HEK293 (cell line): Measurements from ENCODE around the gene PFDN6.

ENCODE experiments used
- CTCF ChIA-PET: fragments of 350-600 bp; formaldehyde crosslinking; extraction: SDS; loops from one replicate; lab custom pipeline; 2021; ENCODE audit warnings: antibody characterized with exemption; lab: Yijun Ruan, JAX
- POLR2A ChIA-PET: fragments of 300-600 bp; formaldehyde crosslinking; extraction: SDS; loops from one replicate; lab custom pipeline; 2020; ENCODE audit warnings: antibody characterized with exemption, inconsistent platforms; lab: Yijun Ruan, JAX
- H3K27ac ChIP-seq: fragments of 200-500 bp; sonication (Bioruptor generic); 2 replicates; pipeline ENCODE4 v1.5.1; 2014; ENCODE audit warnings: low read depth, low read length, control low read depth, inconsistent platforms; ENCODE audit errors: extremely low read depth
- H3K36me3 ChIP-seq, 2 experiments: fragments of 200-500 bp in 1 of 2; sonication (Bioruptor generic) in 1 of 2; 1 replicate in 1 of 2; 2 replicates in 1 of 2; pipeline ENCODE4 v1.5.1; 2014 to 2017; ENCODE audit warnings: inconsistent platforms in 2 of 2, low read length in 2 of 2; ENCODE audit not compliant: control insufficient read depth in 2 of 2, insufficient read depth in 1 of 2
- H3K4me1 ChIP-seq: fragments of 200-500 bp; sonication (Bioruptor generic); 2 replicates; pipeline ENCODE4 v1.5.1; 2014; ENCODE audit warnings: mild to moderate bottlenecking, low read length, inconsistent platforms; ENCODE audit not compliant: control insufficient read depth, insufficient read depth
- H3K4me3 ChIP-seq: 2 replicates; pipeline ENCODE4 v1.5.1; 2011; ENCODE audit warnings: low read depth, mild to moderate bottlenecking, control low read depth, low read length, moderate library complexity
- H3K9me3 ChIP-seq: fragments of 200-500 bp; sonication (Bioruptor generic); 2 replicates; pipeline ENCODE4 v1.5.1; 2014; ENCODE audit warnings: low read depth, low read length, inconsistent platforms; ENCODE audit not compliant: control insufficient read depth, insufficient read depth
- BCL11A ChIP-seq: fragments of 450-650 bp; formaldehyde crosslinking; IDR thresholded peaks from 2 replicates; pipeline ENCODE4 v1.5.1; 2016; ENCODE audit warnings: low read depth, missing biosample characterization, missing genetic modification characterization
- EGR2 ChIP-seq: fragments of 450-650 bp; formaldehyde crosslinking; IDR thresholded peaks from 2 replicates; pipeline ENCODE4 v1.5.1; 2016; ENCODE audit warnings: low read depth, missing biosample characterization, missing genetic modification characterization
- FEZF1 ChIP-seq: fragments of 450-650 bp; formaldehyde crosslinking; IDR thresholded peaks from 2 replicates; pipeline ENCODE4 v1.5.1; 2016; ENCODE audit warnings: missing biosample characterization, missing genetic modification characterization
- GLI4 ChIP-seq: fragments of 450-650 bp; formaldehyde crosslinking; IDR thresholded peaks from 2 replicates; pipeline ENCODE4 v1.5.1; 2016; ENCODE audit warnings: missing biosample characterization, missing genetic modification characterization
- HOXD13 ChIP-seq: sonication (generic); formaldehyde crosslinking; IDR thresholded peaks from 2 replicates; pipeline ENCODE4 v1.8.0; 2022; ENCODE audit warnings: missing genetic modification reagents, borderline replicate concordance
- KLF7 ChIP-seq: fragments of 450-650 bp; formaldehyde crosslinking; IDR thresholded peaks from 2 replicates; pipeline ENCODE4 v1.5.1; 2016; ENCODE audit warnings: missing biosample characterization, missing genetic modification characterization, borderline replicate concordance
- KLF8 ChIP-seq: fragments of 450-650 bp; formaldehyde crosslinking; IDR thresholded peaks from 2 replicates; pipeline ENCODE4 v1.5.1; 2016; ENCODE audit warnings: missing biosample characterization, missing genetic modification characterization
- SCRT2 ChIP-seq: fragments of 450-650 bp; formaldehyde crosslinking; IDR thresholded peaks from 2 replicates; pipeline ENCODE4 v1.5.1; 2016; ENCODE audit warnings: missing biosample characterization, missing genetic modification characterization
- SP3 ChIP-seq: fragments of 450-650 bp; formaldehyde crosslinking; IDR thresholded peaks from 2 replicates; pipeline ENCODE4 v1.5.1; 2016; ENCODE audit warnings: missing biosample characterization, missing genetic modification characterization
- WT1 ChIP-seq: fragments of 450-650 bp; formaldehyde crosslinking; IDR thresholded peaks from 2 replicates; pipeline ENCODE4 v1.5.1; 2016; ENCODE audit warnings: missing biosample characterization, missing genetic modification characterization
- ZBTB17 ChIP-seq: fragments of 450-650 bp; formaldehyde crosslinking; IDR thresholded peaks from 2 replicates; pipeline ENCODE4 v1.5.1; 2016; ENCODE audit warnings: missing biosample characterization, missing genetic modification characterization
- ZBTB8A ChIP-seq: fragments of 450-650 bp; formaldehyde crosslinking; IDR thresholded peaks from 2 replicates; pipeline ENCODE4 v1.5.1; 2016; ENCODE audit warnings: missing biosample characterization, missing genetic modification characterization
- ZNF10 ChIP-seq: fragments of 450-650 bp; formaldehyde crosslinking; IDR thresholded peaks from 2 replicates; pipeline ENCODE4 v1.5.1; 2017; ENCODE audit warnings: missing biosample characterization, missing genetic modification characterization
- ZNF121 ChIP-seq: fragments of 450-650 bp; formaldehyde crosslinking; IDR thresholded peaks from 2 replicates; pipeline ENCODE4 v1.5.1; 2016; ENCODE audit warnings: missing biosample characterization, missing genetic modification characterization
- ZNF146 ChIP-seq: fragments of 450-650 bp; formaldehyde crosslinking; IDR thresholded peaks from 2 replicates; pipeline ENCODE4 v1.5.1; 2016; ENCODE audit warnings: missing biosample characterization, missing genetic modification characterization
- ZNF2 ChIP-seq: fragments of 450-650 bp; formaldehyde crosslinking; IDR thresholded peaks from 2 replicates; pipeline ENCODE4 v1.5.1; 2016; ENCODE audit warnings: missing biosample characterization, missing genetic modification characterization
- ZNF202 ChIP-seq: fragments of 450-650 bp; formaldehyde crosslinking; IDR thresholded peaks from 2 replicates; pipeline ENCODE4 v1.5.1; 2016; ENCODE audit warnings: missing biosample characterization, missing genetic modification characterization, borderline replicate concordance
- ZNF248 ChIP-seq: fragments of 450-650 bp; formaldehyde crosslinking; IDR thresholded peaks from 2 replicates; pipeline ENCODE4 v1.5.1; 2017; ENCODE audit warnings: missing biosample characterization, missing genetic modification characterization
- ZNF311 ChIP-seq: fragments of 450-650 bp; formaldehyde crosslinking; IDR thresholded peaks from 2 replicates; pipeline ENCODE4 v1.5.1; 2017; ENCODE audit warnings: missing biosample characterization, missing genetic modification characterization, borderline replicate concordance
- ZNF341 ChIP-seq: fragments of 450-650 bp; formaldehyde crosslinking; IDR thresholded peaks from 2 replicates; pipeline ENCODE4; 2016; ENCODE audit warnings: low read depth, missing biosample characterization, missing genetic modification characterization
- ZNF354C ChIP-seq: fragments of 450-650 bp; formaldehyde crosslinking; IDR thresholded peaks from 2 replicates; pipeline ENCODE4 v1.5.1; 2016; ENCODE audit warnings: missing biosample characterization, missing genetic modification characterization, low read depth, borderline replicate concordance
- ZNF76 ChIP-seq: fragments of 450-650 bp; formaldehyde crosslinking; IDR thresholded peaks from 2 replicates; pipeline ENCODE4; 2016; ENCODE audit warnings: low read depth, missing biosample characterization, missing genetic modification characterization, borderline replicate concordance
- ZSCAN23 ChIP-seq: fragments of 450-650 bp; formaldehyde crosslinking; IDR thresholded peaks from 2 replicates; pipeline ENCODE4 v1.5.1; 2016; ENCODE audit warnings: missing biosample characterization, missing genetic modification characterization
- ZXDB ChIP-seq: fragments of 450-650 bp; formaldehyde crosslinking; IDR thresholded peaks from 2 replicates; pipeline ENCODE4 v1.5.1; 2016; ENCODE audit warnings: missing biosample characterization, missing genetic modification characterization
- TF ChIP-seq, protein P1 (sequence below): fragments of 450-650 bp; formaldehyde crosslinking; IDR thresholded peaks from 2 replicates; pipeline ENCODE4; 2016; ENCODE audit warnings: missing biosample characterization, missing genetic modification characterization
- TF ChIP-seq, protein P2 (sequence below): sonication (generic); formaldehyde crosslinking; IDR thresholded peaks from 2 replicates; pipeline ENCODE4 v1.8.1; 2022; ENCODE audit warnings: mild to moderate bottlenecking, moderate library complexity, missing genetic modification reagents
- TF ChIP-seq, protein P3 (sequence below): fragments of 450-650 bp; formaldehyde crosslinking; IDR thresholded peaks from 2 replicates; pipeline ENCODE4 v1.5.1; 2016; ENCODE audit warnings: missing biosample characterization, missing genetic modification characterization
- TF ChIP-seq, protein P4 (sequence below): fragments of 450-650 bp; formaldehyde crosslinking; IDR thresholded peaks from 2 replicates; pipeline ENCODE4 v1.5.1; 2017; ENCODE audit warnings: missing biosample characterization, missing genetic modification characterization

PFDN6 gene

DNA sequence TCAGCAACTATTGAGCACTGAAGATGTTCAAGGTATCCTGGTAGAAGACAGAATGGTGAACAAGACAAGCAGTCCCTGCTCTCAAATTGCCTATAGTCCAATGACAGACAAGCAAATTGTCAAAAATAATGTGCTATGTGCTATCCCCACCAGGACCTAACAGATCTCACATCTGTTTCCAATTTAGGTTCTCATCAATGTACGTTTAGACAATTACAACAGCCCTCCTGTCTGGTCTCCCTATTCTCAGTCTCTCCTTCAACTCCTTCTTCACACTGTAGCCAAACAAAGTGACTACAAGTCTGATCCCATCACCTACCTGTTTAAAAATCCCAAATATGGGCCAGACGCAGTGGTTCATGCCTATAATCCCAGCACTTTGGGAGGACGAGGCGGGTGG lies 17.0 kb downstream of the PFDN6 start:
- Histone ChIP-seq H3K27ac (no peak overlapping the region), H3K36me3 (peaks cover 4 to 11% of the 10 kb centered on the region in 2 experiments; a peak in 2 of 3 replicates), H3K9me3 (no peaks in the 10 kb centered on the region), H3K4me3 (no peak overlapping the region), H3K4me1 (no peaks in the 10 kb centered on the region)
- ChIA-PET CTCF (no interaction called here), POLR2A (no interaction called here)
- TF ChIP-seq ZSCAN23 (tag by site-specific recombination) = no peak
- TF ChIP-seq ZBTB8A = no peak
- TF ChIP-seq BCL11A = no peak
- no peak for TF ChIP-seq ZNF146 (tag by site-specific recombination)

DNA sequence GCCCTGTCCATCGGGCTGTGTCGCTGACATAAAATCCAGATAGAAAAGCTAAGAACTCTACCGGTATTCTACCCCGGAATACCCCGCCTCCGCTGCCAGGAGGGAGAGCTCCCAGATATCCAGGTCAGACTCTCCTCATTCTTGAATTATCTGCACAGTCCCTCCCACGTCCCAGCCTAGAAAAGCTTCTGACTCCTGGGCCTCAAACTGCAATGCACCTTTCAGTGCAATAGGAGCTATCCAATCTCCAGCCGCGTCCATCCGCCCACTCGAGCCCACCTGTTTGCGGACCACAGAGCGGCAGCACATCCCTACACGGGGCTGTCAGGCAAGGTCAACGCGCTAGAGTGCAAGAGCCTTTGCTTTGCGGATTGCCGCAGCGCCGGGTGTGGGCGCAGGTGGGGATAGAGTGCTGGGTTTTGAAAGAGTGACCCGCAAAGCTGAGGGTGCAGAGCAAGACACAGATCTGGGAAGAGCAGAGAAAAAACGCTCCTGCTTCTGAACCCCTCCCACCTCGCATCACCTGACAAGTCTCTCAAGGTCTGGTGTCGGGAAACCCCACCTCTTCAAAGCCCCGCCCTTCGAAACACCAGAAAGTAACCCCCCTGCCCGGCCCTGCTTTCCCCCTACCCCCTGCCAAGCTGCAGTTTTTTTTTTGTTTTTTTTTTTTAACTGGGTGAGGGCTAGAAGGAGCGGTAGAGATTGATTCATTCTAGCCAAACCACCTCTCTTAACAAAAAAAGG lies 23.1 kb downstream of the PFDN6 start:
- peaks cover 5% of the 10 kb centered on the region for H3K4me1 ChIP-seq
- peak overlapping the region; percentile 79 for H3K27ac ChIP-seq
- ChIA-PET POLR2A (interaction anchor here (0.5 to 5.0 kb wide), 17 partner anchors 9 to 341 kb away, joined by 3 to 50 read pairs (median 7); partner anchors contain the start of genes B3GALT4, PFDN6, RGL2 and RPS18), CTCF (interaction anchor here (0.6 to 7.0 kb wide), 16 partner anchors 11 to 1238 kb away, joined by 3 to 53 read pairs (median 5); partner anchors contain the start of genes B3GALT4 and RGL2)
- H3K36me3 ChIP-seq = peaks cover 0 to 10% of the 10 kb centered on the region in 2 experiments; a peak in 2 of 3 replicates
- no peaks in the 10 kb centered on the region for H3K9me3 ChIP-seq
- H3K4me3 ChIP-seq = peak overlapping the region; percentile 61
- TF ChIP-seq, protein P1, sequence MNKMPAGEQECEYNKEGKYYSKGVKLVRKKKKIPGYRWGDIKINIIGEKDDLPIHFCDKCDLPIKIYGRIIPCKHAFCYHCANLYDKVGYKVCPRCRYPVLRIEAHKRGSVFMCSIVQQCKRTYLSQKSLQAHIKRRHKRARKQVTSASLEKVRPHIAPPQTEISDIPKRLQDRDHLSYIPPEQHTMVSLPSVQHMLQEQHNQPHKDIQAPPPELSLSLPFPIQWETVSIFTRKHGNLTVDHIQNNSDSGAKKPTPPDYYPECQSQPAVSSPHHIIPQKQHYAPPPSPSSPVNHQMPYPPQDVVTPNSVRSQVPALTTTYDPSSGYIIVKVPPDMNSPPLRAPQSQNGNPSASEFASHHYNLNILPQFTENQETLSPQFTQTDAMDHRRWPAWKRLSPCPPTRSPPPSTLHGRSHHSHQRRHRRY = no peak
- TF ChIP-seq SCRT2 (tag by site-specific recombination) (peak; percentile 98), KLF8 (tag by site-specific recombination) (peak; percentile 62; the same call in 1 of the 2 replicates), ZNF341 (tag by site-specific recombination) (peak; percentile 87), ZXDB (peak; percentile 92), ZNF248 (tag by site-specific recombination) (no peak), ZNF202 (tag by site-specific recombination) (no peak), ZBTB17 (tag by site-specific recombination) (peak; percentile 94), KLF7 (tag by site-specific recombination) (no peak), ZNF354C (tag by site-specific recombination) (no peak), SP3 (tag by site-specific recombination) (peak; percentile 54; the same call in 1 of the 2 replicates), ZNF10 (tag by site-specific recombination) (no peak), WT1 (tag by site-specific recombination) (no peak), ZNF2 (tag by site-specific recombination) (no peak), FEZF1 (tag by site-specific recombination) (no peak), EGR2 (tag by site-specific recombination) (peak; percentile 86), ZNF121 (tag by site-specific recombination) (no peak), ZNF311 (tag by site-specific recombination) (no peak), HOXD13 (no peak), GLI4 (tag by site-specific recombination) (no peak), ZNF76 (tag by site-specific recombination) (no peak)
- TF ChIP-seq, protein P2, sequence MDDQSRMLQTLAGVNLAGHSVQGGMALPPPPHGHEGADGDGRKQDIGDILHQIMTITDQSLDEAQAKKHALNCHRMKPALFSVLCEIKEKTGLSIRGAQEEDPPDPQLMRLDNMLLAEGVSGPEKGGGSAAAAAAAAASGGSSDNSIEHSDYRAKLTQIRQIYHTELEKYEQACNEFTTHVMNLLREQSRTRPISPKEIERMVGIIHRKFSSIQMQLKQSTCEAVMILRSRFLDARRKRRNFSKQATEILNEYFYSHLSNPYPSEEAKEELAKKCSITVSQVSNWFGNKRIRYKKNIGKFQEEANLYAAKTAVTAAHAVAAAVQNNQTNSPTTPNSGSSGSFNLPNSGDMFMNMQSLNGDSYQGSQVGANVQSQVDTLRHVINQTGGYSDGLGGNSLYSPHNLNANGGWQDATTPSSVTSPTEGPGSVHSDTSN (CRISPR knock-in tag) = 0 out of 2 replicates have a peak, but pooled peaks have one; percentile 24
- TF ChIP-seq, protein P3, sequence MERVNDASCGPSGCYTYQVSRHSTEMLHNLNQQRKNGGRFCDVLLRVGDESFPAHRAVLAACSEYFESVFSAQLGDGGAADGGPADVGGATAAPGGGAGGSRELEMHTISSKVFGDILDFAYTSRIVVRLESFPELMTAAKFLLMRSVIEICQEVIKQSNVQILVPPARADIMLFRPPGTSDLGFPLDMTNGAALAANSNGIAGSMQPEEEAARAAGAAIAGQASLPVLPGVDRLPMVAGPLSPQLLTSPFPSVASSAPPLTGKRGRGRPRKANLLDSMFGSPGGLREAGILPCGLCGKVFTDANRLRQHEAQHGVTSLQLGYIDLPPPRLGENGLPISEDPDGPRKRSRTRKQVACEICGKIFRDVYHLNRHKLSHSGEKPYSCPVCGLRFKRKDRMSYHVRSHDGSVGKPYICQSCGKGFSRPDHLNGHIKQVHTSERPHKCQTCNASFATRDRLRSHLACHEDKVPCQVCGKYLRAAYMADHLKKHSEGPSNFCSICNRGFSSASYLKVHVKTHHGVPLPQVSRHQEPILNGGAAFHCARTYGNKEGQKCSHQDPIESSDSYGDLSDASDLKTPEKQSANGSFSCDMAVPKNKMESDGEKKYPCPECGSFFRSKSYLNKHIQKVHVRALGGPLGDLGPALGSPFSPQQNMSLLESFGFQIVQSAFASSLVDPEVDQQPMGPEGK = peak; percentile 53; the same call in 1 of the 2 replicates
- TF ChIP-seq, protein P4, sequence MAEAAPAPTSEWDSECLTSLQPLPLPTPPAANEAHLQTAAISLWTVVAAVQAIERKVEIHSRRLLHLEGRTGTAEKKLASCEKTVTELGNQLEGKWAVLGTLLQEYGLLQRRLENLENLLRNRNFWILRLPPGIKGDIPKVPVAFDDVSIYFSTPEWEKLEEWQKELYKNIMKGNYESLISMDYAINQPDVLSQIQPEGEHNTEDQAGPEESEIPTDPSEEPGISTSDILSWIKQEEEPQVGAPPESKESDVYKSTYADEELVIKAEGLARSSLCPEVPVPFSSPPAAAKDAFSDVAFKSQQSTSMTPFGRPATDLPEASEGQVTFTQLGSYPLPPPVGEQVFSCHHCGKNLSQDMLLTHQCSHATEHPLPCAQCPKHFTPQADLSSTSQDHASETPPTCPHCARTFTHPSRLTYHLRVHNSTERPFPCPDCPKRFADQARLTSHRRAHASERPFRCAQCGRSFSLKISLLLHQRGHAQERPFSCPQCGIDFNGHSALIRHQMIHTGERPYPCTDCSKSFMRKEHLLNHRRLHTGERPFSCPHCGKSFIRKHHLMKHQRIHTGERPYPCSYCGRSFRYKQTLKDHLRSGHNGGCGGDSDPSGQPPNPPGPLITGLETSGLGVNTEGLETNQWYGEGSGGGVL = 0 out of 2 replicates have a peak, but pooled peaks have one; percentile 12
